HG03095 (cell line): ENCODE results near the gene PARM1.
"Not testable (repeated sequence)": the region's sequence is repeated elsewhere in the genome, so short reads cannot be mapped to it uniquely, and the experiment has no call there.

Experiments used
- ATAC-seq: cut with Tn5 transposase; IDR thresholded peaks from one replicate; pipeline ENCODE4 v1.9.1; 2021; ENCODE audit warnings: moderate library complexity; ENCODE audit not compliant: unreplicated experiment

The PARM1 gene

GRCh38 chr4:74975848-74976824 is 43.2 kb downstream of the PARM1 start:
- no peak for ATAC-seq

GRCh38 chr4:74982546-74983252 is 49.8 kb downstream of the PARM1 start:
- ATAC-seq: no peak

- ATAC-seq: no peak
Observed at GRCh38 chr4:74983253-74983635, 50.3 kb downstream of the PARM1 start.

- no peak for ATAC-seq
Observed at GRCh38 chr4:74990276-74990875, 57.5 kb downstream of the PARM1 start.

- not testable (repeated sequence) for ATAC-seq
Observed at GRCh38 chr4:74994436-74994835, 61.5 kb downstream of the PARM1 start.

GRCh38 chr4:74996996-74997395 is 64.1 kb downstream of the PARM1 start:
- ATAC-seq: no peak

- no peak for ATAC-seq
Observed at GRCh38 chr4:74997948-74998729, 65.2 kb downstream of the PARM1 start.

- no peak for ATAC-seq
Observed at GRCh38 chr4:74999714-75000309, 66.9 kb downstream of the PARM1 start.

GRCh38 chr4:75001871-75002270 is 69.0 kb downstream of the PARM1 start:
- no peak for ATAC-seq

GRCh38 chr4:75002381-75002780 is 69.5 kb downstream of the PARM1 start:
- no peak for ATAC-seq

GRCh38 chr4:75003979-75004378 is 71.1 kb downstream of the PARM1 start:
- no peak for ATAC-seq

GRCh38 chr4:75004755-75005668 is 72.1 kb downstream of the PARM1 start:
- peak; percentile 73 for ATAC-seq

- no peak for ATAC-seq
Observed at GRCh38 chr4:75005727-75006126, 72.8 kb downstream of the PARM1 start.

- no peak for ATAC-seq
Observed at GRCh38 chr4:75007891-75008290, 75.0 kb downstream of the PARM1 start.

- ATAC-seq: no peak
Observed at GRCh38 chr4:75009138-75009537, 76.2 kb downstream of the PARM1 start.

- no peak for ATAC-seq
Observed at GRCh38 chr4:75011131-75011795, 78.3 kb downstream of the PARM1 start.

GRCh38 chr4:75015627-75016026 is 82.7 kb downstream of the PARM1 start:
- no peak for ATAC-seq

GRCh38 chr4:75016472-75016871 is 83.6 kb downstream of the PARM1 start:
- no peak for ATAC-seq
